ENCODE measurements around the gene ZEB2.

GRCh38 chr2:144550084-144550483, 30.2 kb upstream of the ZEB2 start:
- no peak for TF ChIP-seq CTCF (IDR thresholded peaks at IDR 0.05)
- no peak for TF ChIP-seq EP300 (IDR thresholded peaks at IDR 0.05)
- TF ChIP-seq POLR2AphosphoS5 (IDR thresholded peaks at IDR 0.05) = no peak
- TF ChIP-seq POLR2A (IDR thresholded peaks at IDR 0.05) = no peak

Data from sigmoid colon (tissue), 4 donors.